ENCODE data around the gene ZGPAT.

DNA sequence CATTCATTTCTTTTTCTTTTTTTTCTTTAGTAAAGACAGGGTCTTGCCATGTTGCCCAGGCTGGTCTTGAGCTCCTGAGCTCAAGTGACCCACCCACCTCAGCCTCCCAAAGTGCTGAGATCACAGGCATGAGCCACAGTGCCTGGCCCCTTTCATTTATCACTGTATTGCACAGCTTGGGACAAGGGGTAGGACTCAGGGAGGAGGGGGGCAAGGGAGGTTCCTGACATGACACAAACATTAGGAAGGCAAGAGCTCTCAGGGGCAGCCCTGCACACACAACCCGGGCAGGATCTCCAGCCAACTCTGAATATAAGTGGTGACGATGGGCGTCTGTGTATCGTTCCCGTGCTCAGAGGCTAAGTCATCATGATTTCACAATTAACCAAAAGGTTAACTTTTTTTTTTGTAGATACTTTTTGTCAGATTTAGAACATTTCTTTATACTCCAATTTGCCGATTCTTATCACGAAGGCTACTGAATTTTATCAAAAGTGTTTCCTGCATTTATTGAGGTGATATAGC lies 51.6 kb downstream of the ZGPAT start:
- TF ChIP-seq EZH2 (IDR thresholded peaks at IDR 0.05; ENCODE audit: borderline replicate concordance, control insufficient read depth, low read depth, low read length) (no peak), NRF1 (conservative IDR thresholded peaks at IDR 0.05; ENCODE audit: low read depth, low read length) (no peak), STAT3 (IDR thresholded peaks at IDR 0.05; ENCODE audit: low read depth, low read length) (no peak), POLR2A (IDR thresholded peaks at IDR 0.05; ENCODE audit: low read depth, low read length) (no peak), SIN3A (IDR thresholded peaks at IDR 0.05; ENCODE audit: low read depth, low read length) (no peak), POLR2AphosphoS5 (IDR thresholded peaks at IDR 0.05; ENCODE audit: low read length) (no peak)
- TF ChIP-seq, protein P1, sequence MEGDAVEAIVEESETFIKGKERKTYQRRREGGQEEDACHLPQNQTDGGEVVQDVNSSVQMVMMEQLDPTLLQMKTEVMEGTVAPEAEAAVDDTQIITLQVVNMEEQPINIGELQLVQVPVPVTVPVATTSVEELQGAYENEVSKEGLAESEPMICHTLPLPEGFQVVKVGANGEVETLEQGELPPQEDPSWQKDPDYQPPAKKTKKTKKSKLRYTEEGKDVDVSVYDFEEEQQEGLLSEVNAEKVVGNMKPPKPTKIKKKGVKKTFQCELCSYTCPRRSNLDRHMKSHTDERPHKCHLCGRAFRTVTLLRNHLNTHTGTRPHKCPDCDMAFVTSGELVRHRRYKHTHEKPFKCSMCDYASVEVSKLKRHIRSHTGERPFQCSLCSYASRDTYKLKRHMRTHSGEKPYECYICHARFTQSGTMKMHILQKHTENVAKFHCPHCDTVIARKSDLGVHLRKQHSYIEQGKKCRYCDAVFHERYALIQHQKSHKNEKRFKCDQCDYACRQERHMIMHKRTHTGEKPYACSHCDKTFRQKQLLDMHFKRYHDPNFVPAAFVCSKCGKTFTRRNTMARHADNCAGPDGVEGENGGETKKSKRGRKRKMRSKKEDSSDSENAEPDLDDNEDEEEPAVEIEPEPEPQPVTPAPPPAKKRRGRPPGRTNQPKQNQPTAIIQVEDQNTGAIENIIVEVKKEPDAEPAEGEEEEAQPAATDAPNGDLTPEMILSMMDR (IDR thresholded peaks at IDR 0.05 in 2 of 3, conservative IDR thresholded peaks at IDR 0.05 in 1 of 3; ENCODE audit: control insufficient read depth in 2 of 3, extremely low read depth in 1 of 3, insufficient read depth in 1 of 3, low read depth in 3 of 3, low read length in 3 of 3): no peak
- TF ChIP-seq, protein P2, sequence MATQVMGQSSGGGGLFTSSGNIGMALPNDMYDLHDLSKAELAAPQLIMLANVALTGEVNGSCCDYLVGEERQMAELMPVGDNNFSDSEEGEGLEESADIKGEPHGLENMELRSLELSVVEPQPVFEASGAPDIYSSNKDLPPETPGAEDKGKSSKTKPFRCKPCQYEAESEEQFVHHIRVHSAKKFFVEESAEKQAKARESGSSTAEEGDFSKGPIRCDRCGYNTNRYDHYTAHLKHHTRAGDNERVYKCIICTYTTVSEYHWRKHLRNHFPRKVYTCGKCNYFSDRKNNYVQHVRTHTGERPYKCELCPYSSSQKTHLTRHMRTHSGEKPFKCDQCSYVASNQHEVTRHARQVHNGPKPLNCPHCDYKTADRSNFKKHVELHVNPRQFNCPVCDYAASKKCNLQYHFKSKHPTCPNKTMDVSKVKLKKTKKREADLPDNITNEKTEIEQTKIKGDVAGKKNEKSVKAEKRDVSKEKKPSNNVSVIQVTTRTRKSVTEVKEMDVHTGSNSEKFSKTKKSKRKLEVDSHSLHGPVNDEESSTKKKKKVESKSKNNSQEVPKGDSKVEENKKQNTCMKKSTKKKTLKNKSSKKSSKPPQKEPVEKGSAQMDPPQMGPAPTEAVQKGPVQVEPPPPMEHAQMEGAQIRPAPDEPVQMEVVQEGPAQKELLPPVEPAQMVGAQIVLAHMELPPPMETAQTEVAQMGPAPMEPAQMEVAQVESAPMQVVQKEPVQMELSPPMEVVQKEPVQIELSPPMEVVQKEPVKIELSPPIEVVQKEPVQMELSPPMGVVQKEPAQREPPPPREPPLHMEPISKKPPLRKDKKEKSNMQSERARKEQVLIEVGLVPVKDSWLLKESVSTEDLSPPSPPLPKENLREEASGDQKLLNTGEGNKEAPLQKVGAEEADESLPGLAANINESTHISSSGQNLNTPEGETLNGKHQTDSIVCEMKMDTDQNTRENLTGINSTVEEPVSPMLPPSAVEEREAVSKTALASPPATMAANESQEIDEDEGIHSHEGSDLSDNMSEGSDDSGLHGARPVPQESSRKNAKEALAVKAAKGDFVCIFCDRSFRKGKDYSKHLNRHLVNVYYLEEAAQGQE (IDR thresholded peaks at IDR 0.05; ENCODE audit: low read depth, low read length): no peak

All from GM12878 (cell line).